Dendritic cell treated with granulocyte-macrophage colony-stimulating factor and Interleukin-4, amounts not matched to agents 40 ng/mL and 50 ng/mL, for 4 days (primary cell): ENCODE measurements around the gene SH3BP4.

Experiments used
- H3K27ac Mint-ChIP-seq: one replicate; pipeline ENCODE4 v1.8.0; 2022; ENCODE audit warnings: mild to moderate bottlenecking, mixed read lengths
- H3K27me3 Mint-ChIP-seq: one replicate; pipeline ENCODE4 v1.8.0; 2022; ENCODE audit warnings: mild to moderate bottlenecking, mixed read lengths
- H3K36me3 Mint-ChIP-seq: one replicate; pipeline ENCODE4 v1.8.0; 2022; ENCODE audit warnings: low read depth, mixed read lengths
- H3K4me1 Mint-ChIP-seq: one replicate; pipeline ENCODE4 v1.8.0; 2022; ENCODE audit warnings: low read depth, mixed read lengths
- H3K4me3 Mint-ChIP-seq: one replicate; pipeline ENCODE4 v1.8.0; 2022; ENCODE audit warnings: mild to moderate bottlenecking, moderate library complexity, mixed read lengths
- H3K9me3 Mint-ChIP-seq: one replicate; pipeline ENCODE4 v1.8.0; 2022; ENCODE audit warnings: mixed read lengths
- intact Hi-C: fragments of 100-400 bp; cut with micrococcal nuclease; formaldehyde crosslinking; loops from one replicate; pipeline ENCODE4 v1.15.0; 2022

SH3BP4 gene

GRCh38 chr2:234990300-234990699 is 38.5 kb downstream of the SH3BP4 start:
- Mint-ChIP-seq H3K27me3 (peaks cover 38% of the 10 kb centered on the region), H3K4me3 (no peak overlapping the region), H3K36me3 (no peaks in the 10 kb centered on the region), H3K27ac (no peak overlapping the region), H3K4me1 (peaks cover 71% of the 10 kb centered on the region), H3K9me3 (no peaks in the 10 kb centered on the region)
- intact Hi-C loops = no loop called here

GRCh38 chr2:234991290-234991689 is 39.5 kb downstream of the SH3BP4 start:
- intact Hi-C loops = no loop called here
- H3K4me3 Mint-ChIP-seq = no peak overlapping the region
- H3K36me3 Mint-ChIP-seq = no peaks in the 10 kb centered on the region
- H3K27ac Mint-ChIP-seq = no peak overlapping the region
- peaks cover 45% of the 10 kb centered on the region for H3K27me3 Mint-ChIP-seq
- H3K4me1 Mint-ChIP-seq = peaks cover 77% of the 10 kb centered on the region
- H3K9me3 Mint-ChIP-seq = no peaks in the 10 kb centered on the region

- Mint-ChIP-seq H3K36me3 (no peaks in the 10 kb centered on the region), H3K27ac (no peak overlapping the region), H3K9me3 (no peaks in the 10 kb centered on the region), H3K4me3 (no peak overlapping the region), H3K4me1 (peaks cover 77% of the 10 kb centered on the region), H3K27me3 (peaks cover 50% of the 10 kb centered on the region)
- intact Hi-C loops = no loop called here
Observed at GRCh38 chr2:234991793-234992192, 40.0 kb downstream of the SH3BP4 start.

- intact Hi-C loops = no loop called here
- no peaks in the 10 kb centered on the region for H3K36me3 Mint-ChIP-seq
Observed at GRCh38 chr2:234992196-234992595, 40.4 kb downstream of the SH3BP4 start.

GRCh38 chr2:234992624-234993349 is 41.0 kb downstream of the SH3BP4 start:
- intact Hi-C loops = no loop called here
- Mint-ChIP-seq H3K27me3 (peaks cover 52% of the 10 kb centered on the region), H3K4me1 (peaks cover 77% of the 10 kb centered on the region), H3K27ac (no peak overlapping the region), H3K9me3 (no peaks in the 10 kb centered on the region), H3K36me3 (no peaks in the 10 kb centered on the region), H3K4me3 (no peak overlapping the region)

More at GRCh38 chr2:234992196-234992595, 40.4 kb downstream of the SH3BP4 start:
- Mint-ChIP-seq H3K27me3 (peaks cover 50% of the 10 kb centered on the region), H3K9me3 (no peaks in the 10 kb centered on the region), H3K4me3 (no peak overlapping the region), H3K4me1 (peaks cover 77% of the 10 kb centered on the region), H3K27ac (no peak overlapping the region)

GRCh38 chr2:234993541-234993981 is 41.7 kb downstream of the SH3BP4 start:
- Mint-ChIP-seq H3K27me3 (peaks cover 54% of the 10 kb centered on the region), H3K27ac (peak overlapping the region; percentile 67), H3K36me3 (no peaks in the 10 kb centered on the region), H3K9me3 (no peaks in the 10 kb centered on the region), H3K4me3 (peak overlapping the region; percentile 39), H3K4me1 (peaks cover 78% of the 10 kb centered on the region)
- intact Hi-C loops = no loop called here

- Mint-ChIP-seq H3K27ac (peak overlapping the region; percentile 67), H3K4me1 (peaks cover 69% of the 10 kb centered on the region), H3K4me3 (no peak overlapping the region), H3K27me3 (peaks cover 54% of the 10 kb centered on the region), H3K9me3 (no peaks in the 10 kb centered on the region), H3K36me3 (no peaks in the 10 kb centered on the region)
- intact Hi-C loops = loop anchor here (5.0 kb wide), 1 partner anchor 43 kb away; no protein-coding TSS in a partner anchor
Observed at GRCh38 chr2:234994438-234995321, 42.9 kb downstream of the SH3BP4 start.

GRCh38 chr2:234995332-234996068 is 43.7 kb downstream of the SH3BP4 start:
- H3K9me3 Mint-ChIP-seq = no peaks in the 10 kb centered on the region
- intact Hi-C loops = loop anchor here (5.0 kb wide), 1 partner anchor 42 kb away; no protein-coding TSS in a partner anchor
- H3K4me3 Mint-ChIP-seq = no peak overlapping the region
- peaks cover 69% of the 10 kb centered on the region for H3K4me1 Mint-ChIP-seq
- H3K27ac Mint-ChIP-seq = peak overlapping the region; percentile 67
- H3K27me3 Mint-ChIP-seq = peaks cover 55% of the 10 kb centered on the region
- no peaks in the 10 kb centered on the region for H3K36me3 Mint-ChIP-seq

GRCh38 chr2:234996069-234996940 is 44.5 kb downstream of the SH3BP4 start:
- no peaks in the 10 kb centered on the region for H3K36me3 Mint-ChIP-seq
- H3K4me3 Mint-ChIP-seq = no peak overlapping the region
- peak overlapping the region; percentile 67 for H3K27ac Mint-ChIP-seq
- peaks cover 62% of the 10 kb centered on the region for H3K4me1 Mint-ChIP-seq
- no peaks in the 10 kb centered on the region for H3K9me3 Mint-ChIP-seq
- peaks cover 54% of the 10 kb centered on the region for H3K27me3 Mint-ChIP-seq
- intact Hi-C loops = loop anchor here (5.0 kb wide), 1 partner anchor 41 kb away; no protein-coding TSS in a partner anchor

- intact Hi-C loops = loop anchor here (5.0 kb wide), 1 partner anchor 40 kb away; no protein-coding TSS in a partner anchor
- H3K27ac Mint-ChIP-seq = no peak overlapping the region
- H3K27me3 Mint-ChIP-seq = peaks cover 48% of the 10 kb centered on the region
- no peaks in the 10 kb centered on the region for H3K36me3 Mint-ChIP-seq
- H3K4me3 Mint-ChIP-seq = no peak overlapping the region
- H3K4me1 Mint-ChIP-seq = peaks cover 56% of the 10 kb centered on the region
- no peaks in the 10 kb centered on the region for H3K9me3 Mint-ChIP-seq
Observed at GRCh38 chr2:234996941-234997270, 45.1 kb downstream of the SH3BP4 start.

- Mint-ChIP-seq H3K4me1 (peaks cover 54% of the 10 kb centered on the region), H3K27me3 (peaks cover 45% of the 10 kb centered on the region), H3K36me3 (no peaks in the 10 kb centered on the region), H3K4me3 (no peak overlapping the region), H3K27ac (no peak overlapping the region), H3K9me3 (no peaks in the 10 kb centered on the region)
- intact Hi-C loops = loop anchor here (5.0 kb wide), 1 partner anchor 40 kb away; no protein-coding TSS in a partner anchor
Observed at GRCh38 chr2:234997389-234997788, 45.6 kb downstream of the SH3BP4 start.

- Mint-ChIP-seq H3K27ac (peak overlapping the region; percentile 12), H3K36me3 (no peaks in the 10 kb centered on the region), H3K9me3 (no peaks in the 10 kb centered on the region), H3K4me3 (no peak overlapping the region), H3K4me1 (peaks cover 46% of the 10 kb centered on the region), H3K27me3 (peaks cover 47% of the 10 kb centered on the region)
- intact Hi-C loops = loop anchor here (5.0 kb wide), 1 partner anchor 39 kb away; no protein-coding TSS in a partner anchor
Observed at GRCh38 chr2:234998404-234999211, 46.8 kb downstream of the SH3BP4 start.
